ENCODE results near the gene SNW1. TPM values are rescaled to one million over a fixed set of nuclear protein-coding genes. Genes with fewer than 3 reads are reported as not detected.

SNW1 gene
- total RNA-seq, 1 experiment from 2014 or later = 233 TPM

DNA sequence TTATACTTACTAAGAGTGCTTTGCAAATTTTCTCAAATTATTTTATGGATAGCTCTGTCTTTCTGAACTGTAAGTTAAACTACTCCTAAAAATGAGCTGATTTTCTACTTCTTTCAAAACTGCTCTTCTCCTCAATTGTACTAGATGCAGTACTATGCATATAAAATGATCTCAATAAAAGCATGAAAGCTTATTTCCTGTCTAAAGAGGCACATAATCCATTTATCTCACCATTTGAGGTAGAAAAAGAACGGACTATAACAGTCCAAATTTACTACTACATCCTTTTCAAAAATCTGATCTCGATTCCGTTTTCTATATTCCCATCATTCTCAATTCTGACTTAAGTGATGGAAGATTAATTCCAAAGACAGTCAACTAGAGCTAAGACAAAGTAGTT, 38.7 kb downstream of the SNW1 start:
- H3K4me1 ChIP-seq (replicated peaks; ENCODE audit: insufficient read depth) = no peaks in the 10 kb centered on the region
- no peak for DNase-seq
- H3K9me3 ChIP-seq (ENCODE audit: insufficient read depth, low read depth) = no peaks in the 10 kb centered on the region; the same call in 1 of the 2 replicates
- H3K4me2 ChIP-seq = no peak overlapping the region
- CTCF ChIA-PET = interaction anchor here (0.5 kb wide), 1 partner anchor 255 kb away, joined by 3 read pairs; no protein-coding TSS in a partner anchor
- no peaks in the 10 kb centered on the region for H3K79me2 ChIP-seq (ENCODE audit: low read depth)
- POLR2A ChIA-PET (ENCODE audit: unreplicated experiment) = interaction anchor here (0.6 kb wide), 1 partner anchor 241 kb away, joined by 7 read pairs; no protein-coding TSS in a partner anchor
- peaks cover 58% of the 10 kb centered on the region for H3F3A ChIP-seq (ENCODE audit: insufficient read depth, low read depth)
- no peak overlapping the region for H3K27ac ChIP-seq
- BruUV-seq (replicated peaks) = no TSS peak
- no peak overlapping the region for H3K4me3 ChIP-seq
- H2AFZ ChIP-seq = no peak overlapping the region
- H3K36me3 ChIP-seq (ENCODE audit: low read depth) = peaks cover 77% of the 10 kb centered on the region
- H3K9me2 ChIP-seq (ENCODE audit: insufficient read depth) = no peaks in the 10 kb centered on the region
- intact Hi-C loops (cut with micrococcal nuclease; ENCODE audit: unreplicated experiment) = no loop called here
- TF ChIP-seq EZH2 (IDR thresholded peaks at IDR 0.05; ENCODE audit: low read depth) = no peak
- TF ChIP-seq, protein P1, sequence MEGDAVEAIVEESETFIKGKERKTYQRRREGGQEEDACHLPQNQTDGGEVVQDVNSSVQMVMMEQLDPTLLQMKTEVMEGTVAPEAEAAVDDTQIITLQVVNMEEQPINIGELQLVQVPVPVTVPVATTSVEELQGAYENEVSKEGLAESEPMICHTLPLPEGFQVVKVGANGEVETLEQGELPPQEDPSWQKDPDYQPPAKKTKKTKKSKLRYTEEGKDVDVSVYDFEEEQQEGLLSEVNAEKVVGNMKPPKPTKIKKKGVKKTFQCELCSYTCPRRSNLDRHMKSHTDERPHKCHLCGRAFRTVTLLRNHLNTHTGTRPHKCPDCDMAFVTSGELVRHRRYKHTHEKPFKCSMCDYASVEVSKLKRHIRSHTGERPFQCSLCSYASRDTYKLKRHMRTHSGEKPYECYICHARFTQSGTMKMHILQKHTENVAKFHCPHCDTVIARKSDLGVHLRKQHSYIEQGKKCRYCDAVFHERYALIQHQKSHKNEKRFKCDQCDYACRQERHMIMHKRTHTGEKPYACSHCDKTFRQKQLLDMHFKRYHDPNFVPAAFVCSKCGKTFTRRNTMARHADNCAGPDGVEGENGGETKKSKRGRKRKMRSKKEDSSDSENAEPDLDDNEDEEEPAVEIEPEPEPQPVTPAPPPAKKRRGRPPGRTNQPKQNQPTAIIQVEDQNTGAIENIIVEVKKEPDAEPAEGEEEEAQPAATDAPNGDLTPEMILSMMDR (conservative IDR thresholded peaks at IDR 0.05) = no peak
- peaks cover 35% of the 10 kb centered on the region for H4K20me1 ChIP-seq (ENCODE audit: insufficient read depth)
- no peaks in the 10 kb centered on the region for H3K27me3 ChIP-seq (ENCODE audit: insufficient read depth, low read depth)

- no peak for DNase-seq
- Histone ChIP-seq H3K4me1 (replicated peaks; ENCODE audit: insufficient read depth) (no peaks in the 10 kb centered on the region), H4K20me1 (ENCODE audit: insufficient read depth) (peaks cover 34% of the 10 kb centered on the region), H3K4me2 (no peak overlapping the region), H3K9me3 (ENCODE audit: insufficient read depth, low read depth) (no peaks in the 10 kb centered on the region; the same call in 1 of the 2 replicates), H3K79me2 (ENCODE audit: low read depth) (no peaks in the 10 kb centered on the region), H3K4me3 (no peak overlapping the region), H3K27me3 (ENCODE audit: insufficient read depth, low read depth) (no peaks in the 10 kb centered on the region), H3K27ac (no peak overlapping the region), H3K36me3 (ENCODE audit: low read depth) (peaks cover 84% of the 10 kb centered on the region), H2AFZ (no peak overlapping the region), H3K9me2 (ENCODE audit: insufficient read depth) (no peaks in the 10 kb centered on the region), H3F3A (ENCODE audit: insufficient read depth, low read depth) (peaks cover 67% of the 10 kb centered on the region)
- no TSS peak for BruUV-seq (replicated peaks)
- CTCF ChIA-PET = interaction anchor here (0.6 kb wide), 1 partner anchor 157 kb away, joined by 17 read pairs; no protein-coding TSS in a partner anchor
- TF ChIP-seq, protein P1 (conservative IDR thresholded peaks at IDR 0.05) = no peak
- TF ChIP-seq EZH2 (IDR thresholded peaks at IDR 0.05; ENCODE audit: low read depth) = no peak
- intact Hi-C loops (cut with micrococcal nuclease; ENCODE audit: unreplicated experiment) = no loop called here
- POLR2A ChIA-PET (ENCODE audit: unreplicated experiment) = no interaction called here
Measured at GRCh38 chr14:77721437-77721836, 39.5 kb downstream of the SNW1 start.

GRCh38 chr14:77717608-77718305, 43.2 kb downstream of the SNW1 start:
- ChIA-PET POLR2A (ENCODE audit: unreplicated experiment) (no interaction called here), CTCF (interaction anchor here (0.6 to 0.7 kb wide), 5 partner anchors 15 to 600 kb away, joined by 3 to 10 read pairs (median 6); no protein-coding TSS in a partner anchor)
- TSS peak; percentile 46 for BruUV-seq (replicated peaks)
- Histone ChIP-seq H3K4me1 (replicated peaks; ENCODE audit: insufficient read depth) (no peaks in the 10 kb centered on the region), H3K9me3 (ENCODE audit: insufficient read depth, low read depth) (no peaks in the 10 kb centered on the region; the same call in 1 of the 2 replicates), H2AFZ (no peak overlapping the region), H3K79me2 (ENCODE audit: low read depth) (0 out of 2 replicates have a peak, but pooled peaks cover 16% of the 10 kb centered on the region), H4K20me1 (ENCODE audit: insufficient read depth) (peaks cover 58% of the 10 kb centered on the region), H3K27me3 (ENCODE audit: insufficient read depth, low read depth) (no peaks in the 10 kb centered on the region), H3K27ac (peak overlapping the region; percentile 13; the same call in 1 of the 2 replicates), H3F3A (ENCODE audit: insufficient read depth, low read depth) (peaks cover 92% of the 10 kb centered on the region), H3K4me3 (no peak overlapping the region), H3K4me2 (no peak overlapping the region), H3K36me3 (ENCODE audit: low read depth) (peaks cover 86% of the 10 kb centered on the region), H3K9me2 (ENCODE audit: insufficient read depth) (no peaks in the 10 kb centered on the region)
- intact Hi-C loops (cut with micrococcal nuclease; ENCODE audit: unreplicated experiment) = no loop called here
- no peak for DNase-seq
- TF ChIP-seq, protein P1 (conservative IDR thresholded peaks at IDR 0.05) = no peak
- no peak for TF ChIP-seq EZH2 (IDR thresholded peaks at IDR 0.05; ENCODE audit: low read depth)

All from PC-9 (cell line).